Tongue (tissue), 3 donors: ENCODE data around the gene RPSA. TPM values are rescaled to one million over a fixed set of nuclear protein-coding genes. Genes with fewer than 3 reads are reported as not detected.
"Not testable (repeated sequence)": the region's sequence is repeated elsewhere in the genome, so short reads cannot be mapped to it uniquely, and the experiment has no call there.

Experiments
- DNase-seq: peaks from one replicate; pipeline ENCODE4 v3.0.0-alpha.2; 2015
- small RNA-seq: library from RNA; depleted of rRNA; stranded (forward); fragments of <200 nt; gene quantifications from one replicate; pipeline ENCODE3, GENCODE V24; 2014; ENCODE audit warnings: low replicate concordance
- total RNA-seq: library from RNA; depleted of rRNA; stranded (reverse); fragments of >200 nt; gene quantifications from one replicate; pipeline ENCODE4 v1.2.3, GENCODE V29; 2014

RPSA gene
- total RNA-seq, 1 donor from 2014 or later, result 599 TPM

GRCh38 chr3:39456159-39456558 lies 49.6 kb downstream of the RPSA start:
- no peak for DNase-seq

GRCh38 chr3:39457361-39457760 lies 50.8 kb downstream of the RPSA start:
- no peak for DNase-seq

- not testable (repeated sequence) for DNase-seq
These were observed 52.1 kb downstream of the RPSA start for GRCh38 chr3:39458579-39458978.

GRCh38 chr3:39460677-39461076 lies 54.2 kb downstream of the RPSA start:
- peak; percentile 35 for DNase-seq

Small RNA genes lying within 50 kb of the gene (small RNA-seq; reads per million reads assigned to genes)
- gene SNORA6 (not detected), gene SNORA62 (not detected)

Other genes starting within 250 kb of the RPSA start
- 113 TPM for gene XIRP1, start 214.1 kb upstream of the RPSA start, total RNA-seq
- 4.8 TPM for gene CX3CR1, start 126.7 kb upstream of the RPSA start, total RNA-seq
- 1.1 TPM for gene CCR8, start 77.0 kb upstream of the RPSA start, total RNA-seq
- 15.6 TPM for gene SLC25A38, start 23.4 kb upstream of the RPSA start, total RNA-seq
- gene MOBP, start 61.0 kb downstream of the RPSA start, total RNA-seq, result not detected